Right forelimb (tissue), 1 donor: Measurements from ENCODE around the gene PNCK.
"Not testable (repeated sequence)": the region's sequence is repeated elsewhere in the genome, so short reads cannot be mapped to it uniquely, and the experiment has no call there.

Experiments
- DNase-seq: peaks from one replicate; pipeline ENCODE4 v3.0.0-alpha.2; 2018

The PNCK gene

GRCh38 chrX:153697924-153698865, 24.6 kb upstream of the PNCK start:
- no peak for DNase-seq

GRCh38 chrX:153696986-153697722, 23.5 kb upstream of the PNCK start:
- DNase-seq: not testable (repeated sequence)

GRCh38 chrX:153696538-153696937, 22.9 kb upstream of the PNCK start:
- not testable (repeated sequence) for DNase-seq

- no peak for DNase-seq
Observed at GRCh38 chrX:153696100-153696499, 22.5 kb upstream of the PNCK start.

GRCh38 chrX:153694687-153695270, 21.2 kb upstream of the PNCK start:
- DNase-seq: no peak

DNA sequence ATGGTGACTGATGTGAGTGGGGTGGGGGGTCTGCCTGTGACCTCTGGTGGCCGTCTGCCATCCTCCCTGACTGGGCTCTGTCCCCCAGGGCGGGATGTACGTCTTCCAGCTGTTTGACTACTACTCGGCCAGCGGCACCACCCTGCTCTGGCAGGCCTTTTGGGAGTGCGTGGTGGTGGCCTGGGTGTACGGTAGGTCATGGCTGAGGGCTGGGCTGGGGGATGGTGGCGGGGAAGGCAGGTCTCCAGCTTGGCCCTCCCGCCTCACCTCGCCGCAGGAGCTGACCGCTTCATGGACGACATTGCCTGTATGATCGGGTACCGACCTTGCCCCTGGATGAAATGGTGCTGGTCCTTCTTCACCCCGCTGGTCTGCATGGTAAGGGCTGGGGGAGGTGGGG, 20.6 kb upstream of the PNCK start:
- DNase-seq: not testable (repeated sequence)

DNA sequence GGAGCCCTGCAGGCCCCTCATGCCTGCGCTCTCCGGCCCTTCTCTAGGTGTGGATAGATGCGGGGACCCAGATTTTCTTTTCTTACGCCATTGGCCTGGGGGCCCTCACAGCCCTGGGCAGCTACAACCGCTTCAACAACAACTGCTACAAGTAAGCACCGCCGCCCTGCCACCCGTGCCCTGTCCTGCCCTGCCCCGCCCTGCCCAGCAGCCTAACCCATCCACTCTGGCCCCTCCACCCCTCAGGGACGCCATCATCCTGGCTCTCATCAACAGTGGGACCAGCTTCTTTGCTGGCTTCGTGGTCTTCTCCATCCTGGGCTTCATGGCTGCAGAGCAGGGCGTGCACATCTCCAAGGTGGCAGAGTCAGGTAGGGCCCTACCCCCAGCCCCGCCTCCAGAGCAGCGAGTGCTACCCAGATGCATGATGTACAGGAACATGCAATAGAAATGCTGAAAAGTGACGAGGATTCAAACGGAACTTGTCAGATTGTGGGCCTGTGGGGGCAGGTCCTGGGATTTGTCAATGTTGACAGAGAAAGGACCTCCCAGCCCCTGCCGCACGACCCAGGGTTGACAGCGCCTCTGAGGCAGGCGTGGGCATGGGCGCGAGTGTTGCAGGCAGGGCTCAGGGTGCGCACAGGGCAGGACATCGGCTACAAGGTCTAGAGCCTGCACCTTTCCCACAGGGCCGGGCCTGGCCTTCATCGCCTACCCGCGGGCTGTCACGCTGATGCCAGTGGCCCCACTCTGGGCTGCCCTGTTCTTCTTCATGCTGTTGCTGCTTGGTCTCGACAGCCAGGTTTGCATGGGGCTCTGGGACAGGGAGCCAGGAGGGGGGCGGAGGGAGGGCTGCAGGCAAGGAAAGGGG, 19.8 kb upstream of the PNCK start:
- no peak for DNase-seq

DNA sequence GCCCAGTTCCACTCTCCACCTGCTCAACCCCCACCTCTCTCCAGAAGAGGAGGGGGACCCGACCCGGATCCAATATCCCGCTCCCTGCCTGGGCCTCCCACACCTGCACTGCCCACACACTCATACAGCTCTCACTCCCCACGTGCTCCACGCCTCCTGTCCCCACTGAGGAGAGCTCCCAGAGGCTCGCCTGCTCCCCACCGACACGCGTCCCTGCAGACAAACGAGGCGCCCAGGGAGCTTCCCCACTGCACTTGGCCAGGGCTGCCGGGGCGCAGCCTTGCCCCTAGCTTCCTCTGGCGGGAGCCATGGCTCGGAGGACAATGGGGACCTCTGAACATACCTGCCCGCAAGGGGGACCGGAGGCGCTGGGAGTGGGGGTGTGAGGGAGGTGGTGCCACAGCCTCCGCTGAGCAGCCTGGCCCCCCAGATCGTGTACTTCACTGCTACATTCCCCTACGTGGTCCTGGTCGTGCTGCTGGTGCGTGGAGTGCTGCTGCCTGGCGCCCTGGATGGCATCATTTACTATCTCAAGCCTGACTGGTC, 19.1 kb upstream of the PNCK start:
- DNase-seq: no peak

- no peak for DNase-seq
Observed at GRCh38 chrX:153692003-153692402, 18.4 kb upstream of the PNCK start.

DNA sequence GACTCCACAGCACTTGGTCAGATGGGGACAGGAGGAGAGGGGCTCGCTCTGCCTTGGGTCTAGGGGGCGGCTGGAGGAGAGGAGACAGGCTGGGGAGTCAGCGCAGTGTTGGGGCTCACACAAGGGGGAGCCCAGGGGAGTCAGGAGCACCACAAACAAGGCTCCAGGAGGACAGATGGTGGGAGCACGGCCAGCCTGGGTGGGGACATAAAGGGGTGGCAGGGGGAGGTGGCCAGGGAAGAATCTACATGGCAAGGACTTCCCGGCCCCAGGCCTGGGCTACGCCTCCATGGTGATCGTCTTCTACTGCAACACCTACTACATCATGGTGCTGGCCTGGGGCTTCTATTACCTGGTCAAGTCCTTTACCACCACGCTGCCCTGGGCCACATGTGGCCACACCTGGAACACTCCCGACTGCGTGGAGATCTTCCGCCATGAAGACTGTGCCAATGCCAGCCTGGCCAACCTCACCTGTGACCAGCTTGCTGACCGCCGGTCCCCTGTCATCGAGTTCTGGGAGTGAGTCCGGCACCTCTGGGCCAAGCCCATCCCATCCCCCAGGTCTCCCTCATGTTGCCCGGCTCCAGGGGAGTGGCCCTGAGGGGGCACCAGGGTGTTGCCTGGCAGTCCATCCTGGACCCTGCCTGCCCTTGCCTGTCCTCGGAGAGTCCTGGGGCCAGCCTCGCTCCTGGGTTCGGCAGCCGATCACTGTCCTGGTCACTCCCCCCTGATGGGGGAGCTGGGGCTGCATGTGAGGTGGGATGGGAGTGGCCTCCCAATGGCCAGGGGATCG, 17.6 kb upstream of the PNCK start:
- DNase-seq: not testable (repeated sequence)

GRCh38 chrX:153690466-153690865, 16.9 kb upstream of the PNCK start:
- no peak for DNase-seq

- DNase-seq: no peak
Observed at GRCh38 chrX:153689654-153690465, 16.2 kb upstream of the PNCK start.

DNA sequence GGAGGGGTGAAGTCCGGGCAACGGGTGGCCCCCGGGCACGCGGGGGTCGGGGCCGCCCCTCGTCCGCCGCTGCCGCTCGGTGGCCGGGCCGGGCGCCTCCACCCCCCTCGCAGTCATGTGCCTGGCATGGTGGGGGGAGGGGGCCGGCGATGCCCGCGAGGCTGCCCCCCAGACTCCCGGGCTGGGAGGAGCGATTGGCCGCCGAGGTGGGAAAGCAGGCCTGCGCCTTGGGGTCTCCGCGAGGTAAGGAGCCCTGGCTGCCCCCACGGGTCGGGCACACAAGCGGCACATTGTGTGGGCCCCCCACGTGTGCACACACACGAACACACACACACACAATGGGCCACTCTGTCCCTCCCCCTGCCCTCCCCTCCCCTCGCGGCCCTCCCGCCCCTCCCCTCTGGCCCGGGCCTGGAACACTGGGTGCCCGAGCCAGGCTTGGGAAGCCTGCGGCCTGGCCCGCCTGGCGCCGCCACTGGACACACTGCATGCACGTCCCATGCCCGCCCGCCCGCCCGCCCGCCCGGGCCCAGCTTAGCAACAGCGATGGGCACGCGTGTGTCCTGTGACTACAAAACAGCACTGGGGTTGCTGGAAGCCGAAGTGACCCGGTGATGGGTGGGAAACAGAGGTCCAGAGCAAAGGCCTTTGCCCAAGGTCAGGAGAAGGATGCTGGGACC, 15.4 kb upstream of the PNCK start:
- peak; percentile 53 for DNase-seq

GRCh38 chrX:153688506-153688905, 14.9 kb upstream of the PNCK start:
- no peak for DNase-seq

DNA sequence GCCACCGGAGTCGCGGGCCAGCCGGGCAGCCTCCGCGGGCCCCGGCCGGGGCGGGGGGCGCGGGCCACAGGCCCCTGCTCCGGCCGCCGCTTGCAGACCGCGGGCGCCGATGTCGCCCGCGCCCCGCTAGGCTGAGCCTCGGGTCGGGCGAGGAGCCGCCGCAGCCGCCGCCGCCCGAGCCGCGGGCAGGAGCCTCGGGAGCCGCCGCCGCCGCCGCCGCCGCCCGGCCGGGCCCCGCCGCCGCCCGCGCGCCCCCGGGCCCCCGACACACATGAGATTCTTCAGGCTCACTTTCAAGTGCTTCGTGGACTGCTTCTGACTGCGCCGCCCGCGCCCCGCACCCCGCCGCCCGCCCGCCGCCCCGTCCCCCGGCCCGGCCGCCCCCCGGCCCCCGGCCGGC, 14.5 kb upstream of the PNCK start:
- DNase-seq: no peak

DNA sequence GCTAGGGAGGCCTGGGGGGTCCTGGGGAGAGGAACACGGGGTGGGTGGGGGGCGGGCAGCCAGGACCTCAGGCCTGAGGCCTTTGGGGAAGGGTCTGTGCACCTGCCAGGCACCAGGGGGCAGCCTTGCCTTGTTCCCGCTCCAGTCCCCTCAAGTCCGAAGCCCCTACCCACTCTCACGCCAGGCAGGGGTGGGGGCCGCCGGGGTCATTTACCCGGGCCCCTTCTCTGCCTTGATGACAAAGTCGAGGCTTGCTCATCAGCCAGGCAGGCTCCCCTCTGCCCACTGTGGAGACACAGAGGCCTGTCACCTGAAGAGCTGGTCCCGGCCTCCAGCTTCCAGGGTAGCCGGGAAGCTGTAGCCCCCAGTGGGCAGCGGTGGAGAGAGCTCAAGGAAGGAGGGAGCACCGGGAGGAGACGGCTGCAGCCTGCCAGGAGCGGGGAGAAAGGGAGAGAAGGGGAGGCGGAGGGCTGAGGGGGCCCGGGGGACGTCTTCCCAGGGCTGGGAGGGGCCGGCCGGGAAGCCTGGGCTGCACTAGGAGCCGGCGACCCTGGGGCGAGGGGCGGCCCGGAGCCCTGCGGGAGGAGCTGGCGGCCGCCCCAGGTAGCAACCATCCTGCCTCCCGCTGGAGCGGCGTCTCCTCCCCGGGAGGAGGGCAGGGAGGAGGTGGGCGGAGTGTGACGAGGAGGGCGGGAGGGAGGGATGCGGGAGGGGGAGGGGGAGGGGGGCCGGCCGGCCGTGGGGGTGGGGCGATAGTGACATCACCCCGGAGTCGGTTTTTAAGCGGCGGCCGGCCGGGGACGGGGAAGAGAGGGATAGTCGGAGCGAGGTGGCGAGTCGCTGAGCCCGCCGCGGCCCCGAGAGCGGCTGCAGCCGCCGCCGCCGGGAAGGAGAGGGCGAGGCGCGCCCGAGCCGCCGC, 13.8 kb upstream of the PNCK start, which contains the start of gene SLC6A8:
Gene SLC6A8, plus strand, starts transcription at position 806 of the 919 bp plus-strand sequence. CDS start 649 bp downstream, outside the sequence.
- DNase-seq: peak; percentile 84

GRCh38 chrX:153686711-153687110, 13.1 kb upstream of the PNCK start:
- no peak for DNase-seq
